Choroid plexus epithelial cell (primary cell): Measurements from ENCODE around the gene FBXW7.

ENCODE experiments used
- DNase-seq: peaks from one replicate; pipeline ENCODE4 v3.0.0-alpha.2; 2010; ENCODE audit warnings: low read depth
- H3K4me3 ChIP-seq: 2 replicates; pipeline ENCODE4 v1.5.1; 2011; ENCODE audit warnings: low read depth, mild to moderate bottlenecking, control low read depth, low read length, moderate library complexity
- TF ChIP-seq, protein P1 (sequence below): conservative IDR thresholded peaks from 2 replicates; pipeline ENCODE4 v1.5.1; 2011; ENCODE audit warnings: low read depth, mild to moderate bottlenecking, control low read depth, inconsistent platforms, low read length, moderate library complexity

Gene FBXW7

DNA sequence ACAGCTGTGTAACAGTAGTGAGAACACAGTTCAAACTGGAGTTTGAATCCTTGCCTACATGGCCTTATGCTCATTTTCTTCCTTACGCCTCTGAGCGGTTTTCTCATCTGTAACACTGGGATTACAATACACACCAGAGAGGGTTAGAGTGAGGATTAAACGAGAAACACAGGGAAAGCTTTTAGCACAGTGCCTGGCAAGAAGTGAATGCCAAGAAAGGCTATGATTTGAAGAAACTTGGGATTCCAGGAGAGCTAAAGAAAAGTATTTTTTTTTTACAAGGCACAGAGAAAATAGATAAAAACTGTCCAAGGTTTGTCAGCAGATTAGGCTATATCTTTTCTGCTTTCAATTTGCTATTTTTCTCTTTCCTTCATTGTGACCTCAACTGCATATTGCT, 246.4 kb downstream of the FBXW7 start:
- no peak overlapping the region for H3K4me3 ChIP-seq
- TF ChIP-seq, protein P1, sequence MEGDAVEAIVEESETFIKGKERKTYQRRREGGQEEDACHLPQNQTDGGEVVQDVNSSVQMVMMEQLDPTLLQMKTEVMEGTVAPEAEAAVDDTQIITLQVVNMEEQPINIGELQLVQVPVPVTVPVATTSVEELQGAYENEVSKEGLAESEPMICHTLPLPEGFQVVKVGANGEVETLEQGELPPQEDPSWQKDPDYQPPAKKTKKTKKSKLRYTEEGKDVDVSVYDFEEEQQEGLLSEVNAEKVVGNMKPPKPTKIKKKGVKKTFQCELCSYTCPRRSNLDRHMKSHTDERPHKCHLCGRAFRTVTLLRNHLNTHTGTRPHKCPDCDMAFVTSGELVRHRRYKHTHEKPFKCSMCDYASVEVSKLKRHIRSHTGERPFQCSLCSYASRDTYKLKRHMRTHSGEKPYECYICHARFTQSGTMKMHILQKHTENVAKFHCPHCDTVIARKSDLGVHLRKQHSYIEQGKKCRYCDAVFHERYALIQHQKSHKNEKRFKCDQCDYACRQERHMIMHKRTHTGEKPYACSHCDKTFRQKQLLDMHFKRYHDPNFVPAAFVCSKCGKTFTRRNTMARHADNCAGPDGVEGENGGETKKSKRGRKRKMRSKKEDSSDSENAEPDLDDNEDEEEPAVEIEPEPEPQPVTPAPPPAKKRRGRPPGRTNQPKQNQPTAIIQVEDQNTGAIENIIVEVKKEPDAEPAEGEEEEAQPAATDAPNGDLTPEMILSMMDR, result no peak
- no peak for DNase-seq

DNA sequence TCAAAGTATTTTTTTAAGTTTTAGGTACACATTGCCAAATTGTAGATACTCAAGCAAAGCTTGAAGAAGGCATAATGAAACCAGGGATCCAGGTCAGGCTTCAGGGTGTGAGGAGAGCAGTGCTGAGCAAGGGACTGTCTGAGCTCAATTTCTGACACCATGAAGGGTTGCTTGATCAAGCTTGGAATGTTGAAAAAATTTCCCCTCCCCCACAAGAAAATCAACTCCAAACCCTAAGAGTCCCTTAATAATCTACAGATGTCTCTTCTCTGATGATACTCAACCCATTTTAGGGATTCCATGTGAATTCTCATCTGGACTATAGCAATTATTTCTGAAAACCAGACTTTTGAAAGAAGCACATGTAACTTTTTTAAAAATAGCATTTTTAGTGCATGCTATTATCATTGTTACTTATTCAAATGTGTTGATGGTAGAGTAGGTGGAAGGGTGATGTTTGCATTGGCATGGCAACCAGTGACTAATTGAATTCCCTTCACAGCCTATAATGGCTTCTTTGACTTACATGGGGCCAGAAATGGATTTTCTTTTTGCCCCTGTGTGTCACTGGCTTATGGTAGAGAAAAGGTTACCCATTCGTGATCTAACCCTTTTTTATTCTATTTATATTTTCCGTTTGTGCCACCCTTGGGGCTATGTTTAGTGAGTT, 252.0 kb downstream of the FBXW7 start:
- H3K4me3 ChIP-seq, result no peak overlapping the region
- peak; percentile 3 for DNase-seq
- TF ChIP-seq, protein P1, result no peak

- H3K4me3 ChIP-seq, result no peak overlapping the region
- TF ChIP-seq, protein P1, result no peak
- DNase-seq, result no peak
Measured at GRCh38 chr4:152281822-152282221, 254.1 kb downstream of the FBXW7 start.

DNA sequence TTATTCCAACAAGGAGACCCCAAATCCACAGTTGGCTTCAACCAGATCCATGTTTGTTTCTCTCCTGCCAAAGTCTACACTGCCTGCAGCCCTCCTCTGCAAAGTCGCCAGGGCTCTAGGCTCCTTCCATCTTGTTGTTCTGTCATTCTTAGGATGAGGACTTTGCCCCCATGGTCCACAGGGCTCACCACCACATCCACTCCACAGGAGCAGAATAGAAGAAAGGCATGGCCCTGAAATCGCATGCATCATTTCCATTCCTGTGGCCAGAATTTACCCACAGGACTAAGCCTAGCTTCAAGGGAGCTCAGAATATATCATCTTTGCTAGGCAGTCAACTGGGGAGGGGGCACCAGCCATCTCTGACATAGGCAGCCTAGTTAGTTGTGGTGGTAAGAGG, 254.7 kb downstream of the FBXW7 start:
- no peak for DNase-seq
- TF ChIP-seq, protein P1, result no peak

DNA sequence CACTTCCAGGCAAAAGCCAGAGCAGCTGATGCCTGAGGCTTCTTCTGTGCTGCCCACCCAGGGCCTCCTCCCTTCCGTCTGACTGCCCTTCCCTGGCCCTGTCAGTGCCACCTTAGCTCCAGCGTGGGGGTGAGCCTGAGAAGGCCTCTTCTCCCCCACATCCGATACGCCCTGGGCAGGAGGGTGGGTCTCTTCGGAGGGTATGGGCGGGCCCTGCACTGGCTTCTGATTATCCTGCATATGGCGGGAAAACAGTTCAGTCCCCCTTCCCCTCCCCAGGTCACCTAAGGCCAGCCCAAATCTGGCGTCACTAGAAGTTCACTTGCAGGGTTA, 256.7 kb downstream of the FBXW7 start:
- no peak overlapping the region for H3K4me3 ChIP-seq
- DNase-seq, result no peak
- TF ChIP-seq, protein P1, result no peak

More for the DNA sequence above, 254.7 kb downstream of the FBXW7 start:
- H3K4me3 ChIP-seq, result no peak overlapping the region

GRCh38 chr4:152278505-152279233, 257.2 kb downstream of the FBXW7 start:
- TF ChIP-seq, protein P1, result no peak
- no peak overlapping the region for H3K4me3 ChIP-seq
- no peak for DNase-seq

DNA sequence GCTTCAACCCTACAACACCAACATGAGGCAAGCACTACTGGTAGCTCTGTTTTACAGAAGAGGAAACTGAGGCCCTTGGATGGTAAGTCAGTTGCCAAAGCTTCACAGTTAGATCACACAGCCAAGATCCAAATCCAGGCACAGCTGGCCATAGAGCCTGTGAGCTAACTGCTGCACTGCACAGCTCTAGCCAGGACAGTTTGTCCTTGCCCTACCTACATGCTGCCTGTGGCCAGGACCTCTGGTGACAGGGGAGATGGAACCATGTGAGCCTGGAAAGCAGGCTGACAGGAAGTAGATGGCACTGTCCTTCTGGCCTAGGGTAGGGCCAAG, 257.8 kb downstream of the FBXW7 start:
- no peak overlapping the region for H3K4me3 ChIP-seq
- DNase-seq, result no peak
- TF ChIP-seq, protein P1, result no peak
